Measurements from ENCODE around the gene RFC5.

DNA sequence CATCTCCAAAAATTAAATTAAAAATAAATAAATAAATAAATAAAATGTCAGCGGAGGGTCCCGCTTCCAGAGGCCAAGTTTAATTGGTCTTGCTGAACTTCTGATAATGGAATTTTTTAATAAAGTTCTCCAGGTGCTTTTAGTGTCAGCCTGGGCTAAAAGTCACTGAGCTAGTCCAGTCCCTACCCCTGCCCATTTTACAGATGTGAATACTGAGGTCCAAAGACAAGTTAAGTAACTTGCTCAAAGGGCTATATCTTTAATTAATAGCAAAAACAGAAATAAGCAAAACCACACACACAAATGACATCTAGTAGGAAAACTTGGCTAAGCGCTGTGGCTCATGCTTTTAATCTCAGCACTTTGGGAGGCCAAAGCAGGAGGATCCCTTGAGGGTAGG is 5.6 kb upstream of the RFC5 start:
- no peak for TF ChIP-seq POLR2A (IDR thresholded peaks at IDR 0.05)
- TF ChIP-seq, protein P1, sequence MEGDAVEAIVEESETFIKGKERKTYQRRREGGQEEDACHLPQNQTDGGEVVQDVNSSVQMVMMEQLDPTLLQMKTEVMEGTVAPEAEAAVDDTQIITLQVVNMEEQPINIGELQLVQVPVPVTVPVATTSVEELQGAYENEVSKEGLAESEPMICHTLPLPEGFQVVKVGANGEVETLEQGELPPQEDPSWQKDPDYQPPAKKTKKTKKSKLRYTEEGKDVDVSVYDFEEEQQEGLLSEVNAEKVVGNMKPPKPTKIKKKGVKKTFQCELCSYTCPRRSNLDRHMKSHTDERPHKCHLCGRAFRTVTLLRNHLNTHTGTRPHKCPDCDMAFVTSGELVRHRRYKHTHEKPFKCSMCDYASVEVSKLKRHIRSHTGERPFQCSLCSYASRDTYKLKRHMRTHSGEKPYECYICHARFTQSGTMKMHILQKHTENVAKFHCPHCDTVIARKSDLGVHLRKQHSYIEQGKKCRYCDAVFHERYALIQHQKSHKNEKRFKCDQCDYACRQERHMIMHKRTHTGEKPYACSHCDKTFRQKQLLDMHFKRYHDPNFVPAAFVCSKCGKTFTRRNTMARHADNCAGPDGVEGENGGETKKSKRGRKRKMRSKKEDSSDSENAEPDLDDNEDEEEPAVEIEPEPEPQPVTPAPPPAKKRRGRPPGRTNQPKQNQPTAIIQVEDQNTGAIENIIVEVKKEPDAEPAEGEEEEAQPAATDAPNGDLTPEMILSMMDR (IDR thresholded peaks at IDR 0.05), result no peak
